IMR-90 (cell line): Measurements from ENCODE around the gene CEP70. TPM values are rescaled to one million over a fixed set of nuclear protein-coding genes. Genes with fewer than 3 reads are reported as not detected.

Source experiments
- ATAC-seq: fragments of 200-7000 bp; cut with Tn5 transposase; 2 replicates; pipeline ENCODE4 v1.9.1; 2020; ENCODE audit warnings: low read depth, mild to moderate bottlenecking, moderate library complexity
- BruUV-seq: library from RNA; stranded (reverse); fragments of 400-500 nt; replicated peaks from 2 replicates; lab custom pipeline; 2021; lab: Mats Ljungman, UMichigan
- CTCF ChIA-PET: fragments of 300-600 bp; formaldehyde crosslinking; extraction: SDS; loops from one replicate; lab custom pipeline; 2021; ENCODE audit warnings: antibody characterized with exemption; lab: Yijun Ruan, JAX
- POLR2A ChIA-PET: fragments of 300-600 bp; sonication (Branson Sonifier 250); formaldehyde crosslinking; loops from one replicate; lab custom pipeline; 2022; ENCODE audit warnings: antibody characterized with exemption; ENCODE audit not compliant: unreplicated experiment; lab: Charles Lee
- DNase-seq: peaks from one replicate; pipeline ENCODE4 v3.0.0; 2013
- H2AFZ ChIP-seq: replicated peaks from 2 replicates; pipeline ENCODE3; 2013; ENCODE audit warnings: low read length, mild to moderate bottlenecking; ENCODE audit not compliant: poor library complexity
- H2AK5ac ChIP-seq: 2 replicates; pipeline ENCODE4 v1.6.1; 2013; ENCODE audit warnings: low read depth, low read length, inconsistent platforms
- H2AK9ac ChIP-seq: replicated peaks from 2 replicates; pipeline ENCODE3; 2013; ENCODE audit warnings: mild to moderate bottlenecking, low read depth, low read length, moderate library complexity; ENCODE audit not compliant: poor library complexity
- H2BK120ac ChIP-seq: 2 replicates; pipeline ENCODE4 v1.6.1; 2013; ENCODE audit warnings: low read depth, low read length, inconsistent platforms
- H2BK15ac ChIP-seq: 3 replicates; pipeline ENCODE4 v1.6.1; 2013; ENCODE audit warnings: low read depth, low read length, inconsistent platforms
- H2BK20ac ChIP-seq: 2 replicates; pipeline ENCODE4 v1.6.1; 2013; ENCODE audit warnings: low read depth, mild to moderate bottlenecking, inconsistent platforms, low read length, moderate library complexity
- H2BK5ac ChIP-seq: 2 replicates; pipeline ENCODE4 v1.6.1; 2013; ENCODE audit warnings: mild to moderate bottlenecking, low read depth, low read length, inconsistent platforms; ENCODE audit not compliant: poor library complexity, severe bottlenecking
- H3K14ac ChIP-seq: replicated peaks from 2 replicates; pipeline ENCODE4 v1.6.1; 2013; ENCODE audit warnings: low read depth, low read length, inconsistent platforms
- H3K18ac ChIP-seq: 2 replicates; pipeline ENCODE4 v1.6.1; 2013; ENCODE audit warnings: low read depth, low read length, control low read depth
- H3K23ac ChIP-seq: 2 replicates; pipeline ENCODE4 v1.6.1; 2013; ENCODE audit warnings: low read depth, low read length, inconsistent platforms
- H3K27ac ChIP-seq: 2 replicates; pipeline ENCODE4 v1.5.1; 2013; ENCODE audit warnings: mild to moderate bottlenecking, control low read depth, low read length; ENCODE audit not compliant: insufficient read depth
- H3K27me3 ChIP-seq: 2 replicates; pipeline ENCODE4 v1.6.1; 2013; ENCODE audit warnings: low read length; ENCODE audit not compliant: control insufficient read depth, insufficient read depth
- H3K36me3 ChIP-seq: 2 replicates; pipeline ENCODE4 v1.6.1; 2013; ENCODE audit warnings: low read length, mixed read lengths; ENCODE audit not compliant: control insufficient read depth, insufficient read depth
- H3K4ac ChIP-seq: 2 replicates; pipeline ENCODE4 v1.6.1; 2013; ENCODE audit warnings: low read depth, low read length, inconsistent platforms
- H3K4me1 ChIP-seq: 2 replicates; pipeline ENCODE4 v1.6.1; 2013; ENCODE audit warnings: low read length, mixed read lengths; ENCODE audit not compliant: control insufficient read depth, insufficient read depth
- H3K4me2 ChIP-seq: 2 replicates; pipeline ENCODE4 v1.6.1; 2013; ENCODE audit warnings: low read depth, mild to moderate bottlenecking, control low read depth, low read length, moderate library complexity
- H3K4me3 ChIP-seq: 2 replicates; pipeline ENCODE4 v1.5.1; 2013; ENCODE audit warnings: low read depth, mild to moderate bottlenecking, control low read depth, low read length, moderate library complexity; ENCODE audit not compliant: insufficient read depth
- H3K56ac ChIP-seq: 2 replicates; pipeline ENCODE4 v1.6.1; 2013; ENCODE audit warnings: low read length, inconsistent platforms; ENCODE audit not compliant: insufficient read depth; ENCODE audit errors: extremely low read depth
- H3K79me1 ChIP-seq, 2 experiments: 2 replicates each; pipeline ENCODE4 v1.6.1; 2013; ENCODE audit warnings: low read length in 2 of 2, inconsistent platforms in 1 of 2, low read depth in 1 of 2
- H3K9ac ChIP-seq: 2 replicates; pipeline ENCODE4 v1.6.1; 2013; ENCODE audit warnings: low read depth, low read length, control low read depth
- H3K9me1 ChIP-seq: 2 replicates; pipeline ENCODE4 v1.6.1; 2013; ENCODE audit warnings: low read length, inconsistent platforms; ENCODE audit not compliant: insufficient read depth
- H3K9me3 ChIP-seq: 2 replicates; pipeline ENCODE4 v1.6.1; 2013; ENCODE audit warnings: low read length; ENCODE audit not compliant: control insufficient read depth, insufficient read depth
- H4K20me1 ChIP-seq: 2 replicates; pipeline ENCODE4 v1.6.1; 2013; ENCODE audit warnings: low read length, inconsistent platforms; ENCODE audit not compliant: insufficient read depth
- H4K5ac ChIP-seq: 2 replicates; pipeline ENCODE4 v1.6.1; 2013; ENCODE audit warnings: mild to moderate bottlenecking, low read depth, low read length, control low read depth
- H4K8ac ChIP-seq, 2 experiments: 2 replicates each; pipeline ENCODE4 v1.6.1; 2013; ENCODE audit warnings: low read depth in 2 of 2, low read length in 2 of 2, control low read depth in 1 of 2, inconsistent platforms in 1 of 2
- H4K91ac ChIP-seq: 2 replicates; pipeline ENCODE4 v1.6.1; 2013; ENCODE audit warnings: low read depth, low read length, inconsistent platforms; ENCODE audit not compliant: insufficient read depth
- FOS ChIP-seq: fragments of 150-350 bp; IDR thresholded peaks from 2 replicates; pipeline ENCODE4 v1.6.1; 2016; ENCODE audit warnings: low read depth, low read length
- MAFK ChIP-seq: IDR thresholded peaks from 2 replicates; pipeline ENCODE4 v1.6.1; 2012; ENCODE audit warnings: low read depth, low read length, improper control_type of control experiment
- MAZ ChIP-seq: IDR thresholded peaks from 2 replicates; pipeline ENCODE4 v1.6.1; 2012; ENCODE audit warnings: low read depth, mild to moderate bottlenecking, low read length, improper control_type of control experiment, moderate library complexity, borderline replicate concordance
- RCOR1 ChIP-seq: IDR thresholded peaks from 2 replicates; pipeline ENCODE4 v1.6.1; 2012; ENCODE audit warnings: mild to moderate bottlenecking, low read length, improper control_type of control experiment; ENCODE audit not compliant: insufficient replicate concordance
- USF2 ChIP-seq: fragments of 150-350 bp; IDR thresholded peaks from 2 replicates; pipeline ENCODE4 v1.6.1; 2017; ENCODE audit warnings: mild to moderate bottlenecking, antibody characterized with exemption, low read length, low read depth
- dilution Hi-C: fragments of 300-500 bp; cut with HindIII; formaldehyde crosslinking; loops from one replicate; pipeline ENCODE4 v1.14.3; 2018; ENCODE audit warnings: low sequenced_read_pairs; ENCODE audit not compliant: unreplicated experiment
- in situ Hi-C: fragments of 300-500 bp; cut with MboI; formaldehyde crosslinking; loops from 3 replicates; pipeline ENCODE4 v1.14.3; 2019; ENCODE audit warnings: low sequenced_read_pairs, inconsistent platforms, mixed read lengths
- intact Hi-C: fragments of 100-400 bp; cut with micrococcal nuclease; formaldehyde crosslinking; loops from 2 replicates; pipeline ENCODE4 v1.10.0; 2022
- polyA plus RNA-seq, 3 experiments: library from polyadenylated mRNA; depleted of rRNA; stranded (reverse); fragments of >200 nt; gene quantifications; 2 replicates each; pipeline ENCODE4 v1.2.3, GENCODE V29; 2012; ENCODE audit warnings: low replicate concordance in 1 of 3
- total RNA-seq: library from RNA; depleted of rRNA; stranded (reverse); fragments of >200 nt; gene quantifications from 2 replicates; pipeline ENCODE4 v1.2.3, GENCODE V29; 2012

CEP70 gene
- total and polyA plus RNA-seq, 2 of the 4 experiments (the other 2 are of a cell fraction) = 4.6 to 11.1 TPM

GRCh38 chr3:138477120-138477519 is 116.9 kb downstream of the CEP70 start:
- no peak overlapping the region for H3K4ac ChIP-seq
- no peaks in the 10 kb centered on the region for H3K4me1 ChIP-seq
- dilution Hi-C loops = no loop called here
- no peaks in the 10 kb centered on the region for H3K36me3 ChIP-seq
- no peak overlapping the region for H3K9ac ChIP-seq
- TF ChIP-seq RCOR1 (no peak), FOS (no peak), USF2 (no peak), MAFK (no peak), MAZ (no peak)
- H4K5ac ChIP-seq = no peak overlapping the region
- ATAC-seq (no peak), DNase-seq (no peak)
- no peak overlapping the region for H4K91ac ChIP-seq
- no peak overlapping the region for H3K4me2 ChIP-seq
- H4K20me1 ChIP-seq = no peaks in the 10 kb centered on the region
- H2AK5ac ChIP-seq = no peak overlapping the region
- H2AFZ ChIP-seq = no peak overlapping the region
- no peak overlapping the region for H2BK5ac ChIP-seq
- no peaks in the 10 kb centered on the region for H3K9me1 ChIP-seq
- in situ Hi-C loops = no loop called here
- H2BK20ac ChIP-seq = no peak overlapping the region
- no peak overlapping the region for H2BK15ac ChIP-seq
- no peak overlapping the region for H3K18ac ChIP-seq
- no peak overlapping the region for H3K14ac ChIP-seq
- no peaks in the 10 kb centered on the region for H3K79me1 ChIP-seq
- no peak overlapping the region for H3K23ac ChIP-seq
- no peak overlapping the region for H3K56ac ChIP-seq
- H2AK9ac ChIP-seq = no peak overlapping the region
- H3K4me3 ChIP-seq = no peak overlapping the region
- H3K9me3 ChIP-seq = no peaks in the 10 kb centered on the region
- H3K27me3 ChIP-seq = no peaks in the 10 kb centered on the region
- BruUV-seq = no TSS peak
- no peak overlapping the region for H2BK120ac ChIP-seq
- H3K27ac ChIP-seq = no peak overlapping the region
- CTCF ChIA-PET = no interaction called here
- intact Hi-C loops = loop anchor here (5.0 kb wide), 1 partner anchor 210 kb away; no protein-coding TSS in a partner anchor
- POLR2A ChIA-PET = interaction anchor here (0.5 kb wide), 1 partner anchor 459 kb away, joined by 3 read pairs; no protein-coding TSS in a partner anchor
- H4K8ac ChIP-seq = no peak overlapping the region
